K562 (cell line): Measurements from ENCODE around the gene RNF26. TPM values are rescaled to one million over a fixed set of nuclear protein-coding genes. Genes with fewer than 3 reads are reported as not detected.

Experiments
- ATAC-seq: fragments of 200-7000 bp; cut with Tn5 transposase; 3 replicates; pipeline ENCODE4 v1.9.1; 2020; ENCODE audit warnings: moderate library complexity
- BruUV-seq: library from RNA; stranded (reverse); fragments of 400-500 nt; replicated peaks from 2 replicates; lab custom pipeline; 2021; lab: Mats Ljungman, UMichigan
- CTCF ChIA-PET: fragments of 300-600 bp; formaldehyde crosslinking; extraction: SDS; loops from one replicate; lab custom pipeline; 2021; ENCODE audit warnings: low intra/inter-chr PET ratio; lab: Yijun Ruan, JAX
- POLR2A ChIA-PET: fragments of 300-600, 350-650 bp; sonication (Branson Sonifier 250); formaldehyde crosslinking; extraction: SDS; loops from one replicate; lab custom pipeline; 2021; ENCODE audit warnings: antibody characterized with exemption, inconsistent platforms; lab: Yijun Ruan, JAX
- DNase-seq, 4 experiments: peaks; one replicate each; pipeline versions ENCODE4 v3.0.0 to v3.0.0-alpha.2; 2011 to 2018; ENCODE audit warnings: low spot score in 3 of 4, mixed read lengths in 3 of 4; ENCODE audit errors: extremely low read depth in 1 of 4
- FAIRE-seq: peaks from 2 replicates; lab custom pipeline; 2011; peaks lifted over from hg19 to GRCh38; lab: Jason Lieb, UNC
- H2AFZ ChIP-seq: 2 replicates; pipeline ENCODE4 v1.6.0; 2011; ENCODE audit warnings: low read depth, low read length, control low read depth, inconsistent platforms
- H3K27ac ChIP-seq: fragments of 200-600 bp; 3 replicates; pipeline ENCODE4 v1.8.0; 2011; ENCODE audit warnings: low read depth, mild to moderate bottlenecking, control low read depth, inconsistent platforms, low read length, moderate library complexity, mixed read lengths; ENCODE audit errors: extremely low read depth
- H3K27me3 ChIP-seq, 2 experiments: fragments of 300-600 bp in 1 of 2; 2 replicates in 1 of 2; 3 replicates in 1 of 2; pipeline versions ENCODE4 v1.6.0 to v1.8.0; 2011; ENCODE audit warnings: inconsistent platforms in 2 of 2, low read length in 2 of 2, mild to moderate bottlenecking in 1 of 2, mixed read lengths in 1 of 2, moderate library complexity in 1 of 2; ENCODE audit not compliant: control insufficient read depth in 2 of 2, insufficient read depth in 2 of 2
- H3K36me3 ChIP-seq: fragments of 300-600 bp; 3 replicates; pipeline ENCODE4 v1.8.0; 2011; ENCODE audit warnings: mild to moderate bottlenecking, low read length, inconsistent platforms; ENCODE audit not compliant: control insufficient read depth, insufficient read depth
- H3K4me1 ChIP-seq, 2 experiments: fragments of 200-600 bp in 1 of 2; replicated peaks in 1 of 2; 2 replicates in 1 of 2; 3 replicates in 1 of 2; pipeline versions ENCODE4 v1.5.1 to v1.8.0; 2011; ENCODE audit warnings: inconsistent platforms in 2 of 2, low read length in 2 of 2, mild to moderate bottlenecking in 1 of 2, mixed read lengths in 1 of 2, moderate library complexity in 1 of 2; ENCODE audit not compliant: control insufficient read depth in 2 of 2, insufficient read depth in 2 of 2
- H3K4me2 ChIP-seq: 2 replicates; pipeline ENCODE4 v1.6.1; 2011; ENCODE audit warnings: low read length, control low read depth, inconsistent platforms, mixed read lengths; ENCODE audit not compliant: insufficient read depth
- H3K4me3 ChIP-seq: fragments of 200-600 bp; sonication (generic), shearing (Covaris generic); 2 replicates; pipeline ENCODE4 v1.5.1; 2016; ENCODE audit warnings: control low read depth, inconsistent platforms
- H3K79me2 ChIP-seq: fragments of 200-600 bp; 3 replicates; pipeline ENCODE4 v1.8.0; 2011; ENCODE audit warnings: low read length, inconsistent platforms; ENCODE audit not compliant: control insufficient read depth, insufficient read depth
- H3K9ac ChIP-seq, 2 experiments: 2 replicates each; pipeline versions ENCODE4 v1.6.0 to v1.6.1; 2011; ENCODE audit warnings: low read depth in 2 of 2, low read length in 2 of 2, control low read depth in 1 of 2, inconsistent platforms in 1 of 2, mild to moderate bottlenecking in 1 of 2, mixed read lengths in 1 of 2; ENCODE audit not compliant: insufficient read depth in 1 of 2
- H3K9me1 ChIP-seq: one replicate; pipeline ENCODE4 v1.6.0; 2011; ENCODE audit warnings: inconsistent platforms, mild to moderate bottlenecking, low read length, moderate library complexity; ENCODE audit not compliant: control insufficient read depth, insufficient read depth
- H3K9me3 ChIP-seq: replicated peaks from 2 replicates; pipeline ENCODE4 v1.5.1; 2011; ENCODE audit warnings: low read depth, low read length, inconsistent platforms; ENCODE audit not compliant: control insufficient read depth, insufficient read depth
- H4K20me1 ChIP-seq: replicated peaks from 2 replicates; pipeline ENCODE4 v1.6.1; 2011; ENCODE audit warnings: low read length, inconsistent platforms, mixed read lengths; ENCODE audit not compliant: control insufficient read depth, insufficient read depth
- BCLAF1 ChIP-seq, 2 experiments: fragments of 450-650 bp in 1 of 2; IDR thresholded peaks; 2 replicates each; pipeline ENCODE4 v1.6.1; 2011 to 2017; ENCODE audit warnings: low read depth in 2 of 2, antibody characterized with exemption in 1 of 2, borderline replicate concordance in 1 of 2, low read length in 1 of 2, mild to moderate bottlenecking in 1 of 2, mixed read lengths in 1 of 2; ENCODE audit not compliant: control insufficient read depth in 1 of 2
- E2F6 ChIP-seq, 2 experiments: IDR thresholded peaks; 2 replicates each; pipeline ENCODE4 v1.6.1; 2011; ENCODE audit warnings: borderline replicate concordance in 1 of 2, control low read depth in 1 of 2, low read depth in 1 of 2, low read length in 1 of 2, mild to moderate bottlenecking in 1 of 2, mixed read lengths in 1 of 2, moderate library complexity in 1 of 2; ENCODE audit not compliant: insufficient read depth in 1 of 2, insufficient read length in 1 of 2, poor library complexity in 1 of 2, severe bottlenecking in 1 of 2; ENCODE audit errors: extremely low read depth in 1 of 2
- HMGN3 ChIP-seq: IDR thresholded peaks from 2 replicates; pipeline ENCODE4 v1.6.1; 2011; ENCODE audit warnings: borderline replicate concordance, low read depth, mild to moderate bottlenecking, mixed read lengths, low read length; ENCODE audit not compliant: insufficient read length; ENCODE audit errors: extremely low read depth
- HNRNPL ChIP-seq: fragments of 200-400 bp; formaldehyde crosslinking; IDR thresholded peaks from 2 replicates; pipeline ENCODE4 v1.6.1; 2017; ENCODE audit warnings: low read depth, mild to moderate bottlenecking, low read length
- POLR2G ChIP-seq: fragments of 200-400 bp; formaldehyde crosslinking; IDR thresholded peaks from 2 replicates; pipeline ENCODE4 v1.6.1; 2017; ENCODE audit warnings: low read depth, mild to moderate bottlenecking, antibody characterized with exemption, low read length, moderate library complexity
- RBFOX2 ChIP-seq: fragments of 200-400 bp; formaldehyde crosslinking; IDR thresholded peaks from 2 replicates; pipeline ENCODE4 v1.6.1; 2017; ENCODE audit warnings: low read depth, mild to moderate bottlenecking, low read length, moderate library complexity
- STAG1 ChIP-seq: sonication (generic); formaldehyde crosslinking; IDR thresholded peaks from 2 replicates; pipeline ENCODE4 v1.5.0; 2020; ENCODE audit warnings: missing genetic modification reagents, borderline replicate concordance
- WGBS: fragments of 100-300 bp; shearing (Covaris generic); methylation state at CpG from one replicate; pipeline ENCODE4 v1.1.6; 2016; ENCODE audit warnings: low coverage, mixed read lengths; ENCODE audit not compliant: insufficient coverage; ENCODE audit errors: missing lambda C conversion rate; 5-methylcytosine and 5-hydroxymethylcytosine counted together
- in situ Hi-C: fragments of 300-500 bp; cut with MboI; formaldehyde crosslinking; loops from 4 replicates; pipeline ENCODE4 v1.15.0; 2018; ENCODE audit warnings: inconsistent platforms, mixed read lengths
- intact Hi-C: fragments of 100-400 bp; cut with micrococcal nuclease; formaldehyde crosslinking; loops from 2 replicates; pipeline ENCODE4 v1.14.2; 2022
- polyA plus RNA-seq, 8 experiments: library from polyadenylated mRNA; depleted of rRNA in 4 of 8; stranded (reverse) in 5 of 8; unstranded in 3 of 8; fragments of >200 nt; fragmentation: Nextera tagmentation in 2 of 8; fragmentation: Illumina TruSeq in 1 of 8; extraction: Ambion mirVana in 2 of 8; extraction: Trizol in 1 of 8; gene quantifications; 2 replicates each; pipeline versions ENCODE4 v1.2.1 to v1.2.3, GENCODE V29; 2011 to 2014; ENCODE audit warnings: inconsistent platforms in 1 of 8, missing spikeins in 1 of 8
- total RNA-seq, 7 experiments: library from RNA; depleted of rRNA in 6 of 7; stranded (reverse); fragments of >200 nt in 6 of 7; fragmentation: Illumina TruSeq in 2 of 7; extraction: Trizol in 2 of 7; gene quantifications; 2 replicates each; pipeline versions ENCODE4 v1.2.1 to v1.2.3, GENCODE V29; 2011 to 2021; ENCODE audit warnings: low replicate concordance in 1 of 7
- TF ChIP-seq, protein P1 (sequence below): sonication (generic); formaldehyde crosslinking; IDR thresholded peaks from 2 replicates; pipeline ENCODE4 v1.8.1; 2023; ENCODE audit warnings: mild to moderate bottlenecking, missing genetic modification reagents

The RNF26 gene
- total and polyA plus RNA-seq, 9 of the 15 experiments (the other 6 are each of a cell fraction or from before 2014, with no cell fraction given), result 5.3 to 53.6 (median 12.7) TPM

DNA sequence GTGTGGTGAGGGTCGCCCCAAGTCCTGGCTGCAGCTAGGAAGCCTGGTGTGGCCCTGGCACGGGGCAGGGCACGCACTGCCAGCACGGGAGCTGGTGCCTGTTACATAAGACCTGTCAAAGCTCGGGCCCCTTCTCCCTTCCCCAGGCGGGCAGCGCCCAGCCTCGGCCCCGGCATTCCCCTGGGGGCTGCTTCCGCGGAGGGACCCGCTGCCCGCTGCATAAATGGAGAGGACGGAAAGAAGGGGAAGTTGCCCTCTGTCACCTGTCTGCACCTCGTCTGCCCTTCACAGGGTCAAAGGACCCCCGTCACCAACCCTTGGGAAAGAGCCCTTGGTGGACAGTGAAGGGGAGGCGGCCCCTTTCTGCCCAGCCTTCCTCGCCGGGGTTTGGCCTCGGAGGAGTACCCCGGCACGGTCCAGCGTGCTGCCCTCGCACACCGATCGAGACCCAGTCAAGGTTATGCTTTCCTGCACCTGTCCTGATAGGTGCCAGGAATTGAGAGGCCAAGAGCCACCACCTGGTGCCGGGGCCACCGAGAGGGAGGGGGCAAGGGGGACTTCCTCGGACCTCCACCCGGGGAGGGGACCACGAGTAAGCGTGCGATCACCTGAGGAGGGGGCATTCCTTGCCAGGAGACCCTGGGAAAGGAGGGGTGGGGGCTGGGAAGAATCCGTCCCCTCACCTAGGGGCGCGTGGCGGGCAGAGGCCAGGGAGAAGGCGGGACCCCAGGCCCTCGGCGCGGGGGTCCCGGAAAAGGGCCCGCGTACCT lies 28.9 kb downstream of the RNF26 start:
- DNase-seq (peak in 1 of 4 experiments; percentile 22), FAIRE-seq (no peak), ATAC-seq (no peak)
- ChIA-PET CTCF (no interaction called here), POLR2A (interaction anchor here (0.6 to 3.0 kb wide), 4 partner anchors 12 to 261 kb away, joined by 3 to 24 read pairs (median 3); no protein-coding TSS in a partner anchor)
- peaks cover 18% of the 10 kb centered on the region; the same call in 2 of the 3 replicates for H3K79me2 ChIP-seq
- H3K9me3 ChIP-seq, result no peaks in the 10 kb centered on the region
- peak overlapping the region; percentile 53 for H3K4me2 ChIP-seq
- H3K4me1 ChIP-seq, result peaks cover 56 to 57% of the 10 kb centered on the region in 2 experiments
- peak overlapping the region; percentile 40 for H3K4me3 ChIP-seq
- peak overlapping the region; percentile 37 to 93; a peak in 3 of 4 replicates for H3K9ac ChIP-seq
- peaks cover 5% of the 10 kb centered on the region for H3K9me1 ChIP-seq
- H2AFZ ChIP-seq, result no peak overlapping the region; the same call in 1 of the 2 replicates
- WGBS, result 50% methylated on average over 19 of the region's 44 CpGs
- peak in 1 of 2 experiments; percentile 58 for TF ChIP-seq E2F6 (IDR thresholded peaks at IDR 0.05; ENCODE audit: borderline replicate concordance in 1 of 2, extremely low read depth in 1 of 2, insufficient read depth in 1 of 2, insufficient read length in 1 of 2, low read depth in 1 of 2, low read length in 1 of 2, poor library complexity in 1 of 2, severe bottlenecking in 1 of 2)
- TF ChIP-seq HNRNPL, result 0 out of 2 replicates have a peak, but pooled peaks have one; percentile 30
- no peak for TF ChIP-seq STAG1
- peak; percentile 48; the same call in 1 of the 2 replicates for TF ChIP-seq RBFOX2
- TF ChIP-seq BCLAF1 (IDR thresholded peaks at IDR 0.05; ENCODE audit: borderline replicate concordance in 1 of 2, control insufficient read depth in 1 of 2, low read depth in 2 of 2, low read length in 1 of 2), result no peak
- peak; percentile 3 for TF ChIP-seq HMGN3
- TF ChIP-seq, protein P1, sequence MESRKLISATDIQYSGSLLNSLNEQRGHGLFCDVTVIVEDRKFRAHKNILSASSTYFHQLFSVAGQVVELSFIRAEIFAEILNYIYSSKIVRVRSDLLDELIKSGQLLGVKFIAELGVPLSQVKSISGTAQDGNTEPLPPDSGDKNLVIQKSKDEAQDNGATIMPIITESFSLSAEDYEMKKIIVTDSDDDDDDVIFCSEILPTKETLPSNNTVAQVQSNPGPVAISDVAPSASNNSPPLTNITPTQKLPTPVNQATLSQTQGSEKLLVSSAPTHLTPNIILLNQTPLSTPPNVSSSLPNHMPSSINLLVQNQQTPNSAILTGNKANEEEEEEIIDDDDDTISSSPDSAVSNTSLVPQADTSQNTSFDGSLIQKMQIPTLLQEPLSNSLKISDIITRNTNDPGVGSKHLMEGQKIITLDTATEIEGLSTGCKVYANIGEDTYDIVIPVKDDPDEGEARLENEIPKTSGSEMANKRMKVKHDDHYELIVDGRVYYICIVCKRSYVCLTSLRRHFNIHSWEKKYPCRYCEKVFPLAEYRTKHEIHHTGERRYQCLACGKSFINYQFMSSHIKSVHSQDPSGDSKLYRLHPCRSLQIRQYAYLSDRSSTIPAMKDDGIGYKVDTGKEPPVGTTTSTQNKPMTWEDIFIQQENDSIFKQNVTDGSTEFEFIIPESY, result peak; percentile 71
- TF ChIP-seq POLR2G, result peak; percentile 49; the same call in 1 of the 2 replicates
- no peaks in the 10 kb centered on the region for H4K20me1 ChIP-seq
- no TSS peak for BruUV-seq
- peaks cover 17% of the 10 kb centered on the region for H3K36me3 ChIP-seq
- intact Hi-C loops, result no loop called here
- in situ Hi-C loops, result no loop called here
- H3K27me3 ChIP-seq, result no peaks in the 10 kb centered on the region
- H3K27ac ChIP-seq, result peak overlapping the region; percentile 73; the same call in 1 of the 3 replicates
